Fibroblast of mammary gland (primary cell): ENCODE results near the gene CTDP1.

Source experiments
- DNase-seq: peaks from one replicate; pipeline ENCODE4 v3.0.0-alpha.2; 2010; ENCODE audit warnings: low read depth
- H3K4me3 ChIP-seq: 2 replicates; pipeline ENCODE4 v1.5.1; 2011; ENCODE audit warnings: low read depth, mild to moderate bottlenecking, low read length, moderate library complexity; ENCODE audit not compliant: control insufficient read depth
- TF ChIP-seq, protein P1 (sequence below): conservative IDR thresholded peaks from 2 replicates; pipeline ENCODE4 v1.5.1; 2011; ENCODE audit warnings: low read depth, low read length, inconsistent platforms; ENCODE audit not compliant: control insufficient read depth, insufficient read depth

CTDP1 gene

DNA sequence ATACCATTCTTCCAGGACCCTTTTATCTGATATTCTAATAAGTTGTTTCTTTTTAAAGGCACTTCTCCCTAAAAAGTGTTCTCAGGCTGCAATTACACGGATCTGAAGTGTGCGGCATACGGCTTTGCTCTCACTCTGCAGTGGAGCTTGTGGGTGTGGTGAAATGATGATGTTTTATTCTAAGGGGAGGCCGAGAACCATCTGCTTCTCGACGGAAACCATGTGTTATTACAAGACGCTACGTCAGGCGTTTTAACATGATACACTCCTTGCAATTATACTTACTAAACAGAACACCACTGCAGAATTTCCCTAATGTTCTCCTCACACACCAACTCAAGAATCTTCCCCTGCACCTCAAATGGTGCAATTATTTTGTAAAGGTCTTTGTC, 34.9 kb upstream of the CTDP1 start:
- no peak overlapping the region for H3K4me3 ChIP-seq
- TF ChIP-seq, protein P1, sequence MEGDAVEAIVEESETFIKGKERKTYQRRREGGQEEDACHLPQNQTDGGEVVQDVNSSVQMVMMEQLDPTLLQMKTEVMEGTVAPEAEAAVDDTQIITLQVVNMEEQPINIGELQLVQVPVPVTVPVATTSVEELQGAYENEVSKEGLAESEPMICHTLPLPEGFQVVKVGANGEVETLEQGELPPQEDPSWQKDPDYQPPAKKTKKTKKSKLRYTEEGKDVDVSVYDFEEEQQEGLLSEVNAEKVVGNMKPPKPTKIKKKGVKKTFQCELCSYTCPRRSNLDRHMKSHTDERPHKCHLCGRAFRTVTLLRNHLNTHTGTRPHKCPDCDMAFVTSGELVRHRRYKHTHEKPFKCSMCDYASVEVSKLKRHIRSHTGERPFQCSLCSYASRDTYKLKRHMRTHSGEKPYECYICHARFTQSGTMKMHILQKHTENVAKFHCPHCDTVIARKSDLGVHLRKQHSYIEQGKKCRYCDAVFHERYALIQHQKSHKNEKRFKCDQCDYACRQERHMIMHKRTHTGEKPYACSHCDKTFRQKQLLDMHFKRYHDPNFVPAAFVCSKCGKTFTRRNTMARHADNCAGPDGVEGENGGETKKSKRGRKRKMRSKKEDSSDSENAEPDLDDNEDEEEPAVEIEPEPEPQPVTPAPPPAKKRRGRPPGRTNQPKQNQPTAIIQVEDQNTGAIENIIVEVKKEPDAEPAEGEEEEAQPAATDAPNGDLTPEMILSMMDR: no peak
- DNase-seq: peak; percentile 53

DNA sequence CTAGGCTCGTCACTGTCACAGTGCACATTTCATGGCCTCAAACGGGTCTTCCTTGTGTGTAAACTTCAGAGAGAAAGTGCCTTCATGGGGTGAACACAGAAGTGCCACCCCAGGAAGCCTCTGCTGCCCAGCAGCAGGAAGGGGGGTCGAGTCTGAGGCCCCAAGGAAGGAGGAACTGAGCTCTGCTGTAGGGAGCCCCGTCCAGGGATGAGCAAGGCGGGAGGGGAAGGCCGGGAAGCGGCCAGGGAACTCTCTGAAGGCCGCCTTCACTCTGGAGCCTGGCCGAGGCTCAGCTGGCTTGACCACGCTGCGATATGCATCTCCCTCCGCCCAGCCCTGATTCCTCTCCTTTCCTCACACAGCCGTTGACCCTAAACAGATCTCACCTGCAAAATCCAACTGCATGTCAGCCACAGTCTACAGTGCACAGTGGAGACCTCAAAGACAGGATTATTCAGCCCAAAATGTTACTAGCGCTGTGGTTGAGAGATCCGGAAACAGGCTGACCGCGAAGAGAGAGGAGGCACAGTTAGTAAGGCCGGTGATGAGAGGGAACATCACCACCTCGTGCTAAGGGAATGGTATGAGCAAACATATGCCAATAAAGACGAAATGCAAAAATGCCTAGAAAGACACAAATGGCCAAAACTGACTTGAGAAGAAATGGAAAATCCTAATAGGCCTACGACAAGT, 34.2 kb upstream of the CTDP1 start:
- peak; percentile 19 for DNase-seq
- TF ChIP-seq, protein P1: no peak
- no peak overlapping the region for H3K4me3 ChIP-seq

- DNase-seq: no peak
- TF ChIP-seq, protein P1: no peak
- H3K4me3 ChIP-seq: no peak overlapping the region
Measured at GRCh38 chr18:79647307-79647706, 32.3 kb upstream of the CTDP1 start.

- no peak for DNase-seq
- no peak overlapping the region for H3K4me3 ChIP-seq
- TF ChIP-seq, protein P1: no peak
Measured at GRCh38 chr18:79650959-79651358, 28.6 kb upstream of the CTDP1 start.

GRCh38 chr18:79657342-79657996, 22.1 kb upstream of the CTDP1 start:
- DNase-seq: no peak
- TF ChIP-seq, protein P1: no peak

GRCh38 chr18:79658366-79658765, 21.2 kb upstream of the CTDP1 start:
- H3K4me3 ChIP-seq: no peak overlapping the region
- TF ChIP-seq, protein P1: no peak
- no peak for DNase-seq

More at GRCh38 chr18:79657342-79657996, 22.1 kb upstream of the CTDP1 start:
- no peak overlapping the region for H3K4me3 ChIP-seq
